Measurements from ENCODE around the gene CTNS. TPM values are rescaled to one million over a fixed set of nuclear protein-coding genes. Genes with fewer than 3 reads are reported as not detected.

Gene CTNS
- 20.3 TPM for total RNA-seq

GRCh38 chr17:3636154-3636907, at the start of gene CTNS, which contains the start of gene SHPK:
Gene CTNS, plus strand, starts transcription at chr17:3636760. Its CDS starts 3,447 bp downstream, at chr17:3640207.
Gene SHPK, minus strand, starts transcription at chr17:3636250. Its CDS starts 31 bp downstream, at chr17:3636219.

DNA sequence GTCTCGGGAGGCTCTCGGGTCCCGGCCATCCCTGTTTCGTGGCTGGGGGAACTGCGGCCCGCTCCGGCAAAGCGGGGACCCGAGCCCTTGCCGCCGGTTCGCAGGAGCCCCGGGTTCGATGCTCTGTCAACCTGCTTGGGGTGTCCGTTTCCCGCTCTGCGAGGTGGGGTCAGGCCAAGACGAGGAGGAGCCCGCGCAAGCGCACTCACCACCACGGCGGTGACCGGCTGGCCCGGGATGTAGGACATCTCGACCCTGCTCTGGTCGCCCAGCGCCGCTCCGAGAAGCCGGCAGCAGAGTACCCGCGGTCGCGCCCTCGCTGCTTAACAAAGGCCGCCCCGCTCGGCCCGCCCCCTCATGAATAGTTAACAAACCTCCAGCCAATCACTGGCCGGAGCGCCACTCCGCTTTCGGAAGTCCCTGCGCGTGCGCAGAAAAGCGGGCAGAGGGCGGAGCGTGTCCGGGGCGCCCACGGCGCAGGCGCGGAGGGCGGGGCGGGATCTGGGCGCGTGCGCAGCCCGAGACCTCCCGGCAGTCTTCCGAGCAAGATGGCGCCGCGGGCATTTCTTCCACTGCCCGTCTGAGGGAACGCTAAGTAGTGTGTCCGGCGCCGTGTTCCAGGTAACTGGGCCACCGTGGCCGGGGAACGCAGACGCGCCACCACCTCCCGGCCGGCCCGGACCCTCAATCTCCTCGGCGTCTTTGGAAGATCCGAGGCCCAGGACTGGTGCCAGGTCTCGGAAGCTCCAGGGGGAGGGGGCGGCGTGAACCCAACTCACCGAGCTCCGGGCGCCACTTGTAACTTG, 31.9 kb downstream of the CTNS start, which contains the start of the genes EMC6 and TAX1BP3:
Gene EMC6 (plus strand): TSS at position 534 of the 806 bp plus-strand sequence. CDS start 335 bp downstream, outside the sequence.
Gene TAX1BP3 (minus strand): TSS at position 300 of the 806 bp plus-strand sequence. CDS start 52 bp downstream, at position 248.

GRCh38 chr17:3695723-3696411, 59.3 kb downstream of the CTNS start, which contains the start of gene P2RX5:
Gene P2RX5, minus strand, starts transcription at chr17:3696155. Its CDS starts 150 bp downstream, at chr17:3696005.

Other genes with a start within 250 kb of the CTNS start
- gene OR1E1, start 238.3 kb upstream of the CTNS start, total RNA-seq: not detected
- gene OR3A3, start 225.4 kb upstream of the CTNS start, total RNA-seq: not detected
- not detected for gene OR1E2, start 202.9 kb upstream of the CTNS start, total RNA-seq
- 0.35 TPM for gene SPATA22, start 164.9 kb upstream of the CTNS start, total RNA-seq
- 19.1 TPM for gene ASPA, start 160.8 kb upstream of the CTNS start, total RNA-seq
- 0.64 TPM for gene TRPV3, start 78.9 kb upstream of the CTNS start, total RNA-seq
- 11.6 TPM for gene TRPV1, start 27.3 kb upstream of the CTNS start, total RNA-seq
- 22.8 TPM for gene SHPK, start 510 bp upstream of the CTNS start, total RNA-seq
- 77.0 TPM for gene TAX1BP3, start 31.8 kb downstream of the CTNS start, total RNA-seq
- gene EMC6, start 32.1 kb downstream of the CTNS start, total RNA-seq: 18.6 TPM
- gene P2RX5, start 59.4 kb downstream of the CTNS start, total RNA-seq: 5.4 TPM
- 4.2 TPM for gene HASPIN, start 87.1 kb downstream of the CTNS start, total RNA-seq
- gene ITGAE, start 164.4 kb downstream of the CTNS start, total RNA-seq: 14.5 TPM
- 32.3 TPM for gene NCBP3, start 209.5 kb downstream of the CTNS start, total RNA-seq

Data from metanephros (tissue), 1 donor.